HCT116 (cell line): ENCODE measurements around the gene RAPGEF2. TPM values are rescaled to one million over a fixed set of nuclear protein-coding genes. Genes with fewer than 3 reads are reported as not detected.

Experiments used
- ATAC-seq: fragments of 200-7000 bp; cut with Tn5 transposase; 2 replicates; pipeline ENCODE4 v1.9.1; 2020; ENCODE audit warnings: mild to moderate bottlenecking, moderate library complexity
- BruUV-seq: library from RNA; stranded (reverse); fragments of 400-500 nt; replicated peaks from 2 replicates; lab custom pipeline; 2021; lab: Mats Ljungman, UMichigan
- CTCF ChIA-PET: fragments of 300-600 bp; sonication (Branson Sonifier 250); formaldehyde crosslinking; loops from one replicate; lab custom pipeline; 2021; ENCODE audit warnings: antibody characterized with exemption; lab: Charles Lee
- POLR2A ChIA-PET: fragments of 300-600, 350-600 bp; sonication (Branson Sonifier 250); formaldehyde crosslinking; loops from one replicate; lab custom pipeline; 2021; ENCODE audit warnings: antibody characterized with exemption; lab: Charles Lee
- RAD21 ChIA-PET, 2 experiments: fragments of 300-600 bp; sonication (Branson Sonifier 250); formaldehyde crosslinking; loops; one replicate each; lab custom pipeline; 2023; ENCODE audit warnings: low total read pairs in 2 of 2; ENCODE audit not compliant: uncharacterized antibody in 2 of 2, unreplicated experiment in 2 of 2, low non-redundant PET in 1 of 2; lab: Charles Lee
- DNase-seq: peaks from one replicate; pipeline ENCODE4 v3.0.0-alpha.2; 2010; ENCODE audit warnings: low read depth, low spot score
- H2AFZ ChIP-seq: fragments of 200-600 bp; shearing (Covaris generic), sonication (generic); 2 replicates; pipeline ENCODE4 v1.6.1; 2017; ENCODE audit warnings: low read depth, mixed run types, mixed read lengths, antibody characterized with exemption, low read length; ENCODE audit not compliant: poor library complexity, severe bottlenecking
- H3K27ac ChIP-seq: 2 replicates; pipeline ENCODE4 v1.5.1; 2012; ENCODE audit warnings: low read depth, low read length
- H3K27me3 ChIP-seq: fragments of 200-600 bp; sonication (generic); 2 replicates; pipeline ENCODE4 v1.6.1; 2016; ENCODE audit warnings: mixed run types, low read length, mixed read lengths; ENCODE audit not compliant: insufficient read depth
- H3K36me3 ChIP-seq, 2 experiments: fragments of 200-500 bp in 1 of 2; fragments of 200-600 bp in 1 of 2; sonication (Bioruptor generic) in 1 of 2; sonication (generic) in 1 of 2; 2 replicates each; pipeline versions ENCODE4 v1.5.1 to v1.6.1; 2014 to 2016; ENCODE audit warnings: low read length in 2 of 2, inconsistent platforms in 1 of 2, mixed read lengths in 1 of 2, mixed run types in 1 of 2; ENCODE audit not compliant: insufficient read depth in 2 of 2, control insufficient read depth in 1 of 2
- H3K4me1 ChIP-seq, 2 experiments: fragments of 200-600 bp in 1 of 2; sonication (generic) in 1 of 2; 2 replicates each; pipeline versions ENCODE4 v1.5.1 to v1.6.1; 2012 to 2017; ENCODE audit warnings: low read length in 2 of 2, inconsistent platforms in 1 of 2, mild to moderate bottlenecking in 1 of 2, mixed read lengths in 1 of 2, mixed run types in 1 of 2, moderate library complexity in 1 of 2; ENCODE audit not compliant: insufficient read depth in 2 of 2, control insufficient read depth in 1 of 2
- H3K4me2 ChIP-seq: fragments of 200-600 bp; sonication (generic); 2 replicates; pipeline ENCODE4 v1.6.1; 2017; ENCODE audit warnings: mixed run types, low read length, mixed read lengths
- H3K4me3 ChIP-seq, 2 experiments: fragments of 200-600 bp in 1 of 2; sonication (generic) in 1 of 2; replicated peaks in 1 of 2; 2 replicates each; pipeline ENCODE4 v1.5.1; 2011 to 2016; ENCODE audit warnings: low read length in 2 of 2, control low read depth in 1 of 2, low read depth in 1 of 2, mild to moderate bottlenecking in 1 of 2, mixed read lengths in 1 of 2, mixed run types in 1 of 2
- H3K79me2 ChIP-seq: fragments of 200-600 bp; sonication (generic); 2 replicates; pipeline ENCODE4 v1.6.1; 2017; ENCODE audit warnings: mild to moderate bottlenecking, mixed run types, low read length, moderate library complexity, mixed read lengths; ENCODE audit not compliant: insufficient read depth
- H3K9ac ChIP-seq: fragments of 200-600 bp; sonication (generic); 2 replicates; pipeline ENCODE4 v1.6.1; 2016; ENCODE audit warnings: low read length, mixed read lengths
- H3K9me2 ChIP-seq: fragments of 200-600 bp; sonication (generic), shearing (Covaris generic); 2 replicates; pipeline ENCODE4 v1.6.1; 2017; ENCODE audit warnings: mixed run types, mild to moderate bottlenecking, moderate library complexity; ENCODE audit not compliant: insufficient read depth
- H3K9me3 ChIP-seq, 2 experiments: fragments of 200-500 bp in 1 of 2; fragments of 200-600 bp in 1 of 2; sonication (Bioruptor generic) in 1 of 2; sonication (generic) in 1 of 2; 2 replicates each; pipeline ENCODE4 v1.6.1; 2014 to 2017; ENCODE audit warnings: low read length in 2 of 2, mixed read lengths in 2 of 2, inconsistent platforms in 1 of 2, low read depth in 1 of 2, mild to moderate bottlenecking in 1 of 2, mixed run types in 1 of 2, moderate library complexity in 1 of 2; ENCODE audit not compliant: control insufficient read depth in 1 of 2, insufficient read depth in 1 of 2
- H4K20me1 ChIP-seq: fragments of 200-600 bp; sonication (generic), shearing (Covaris generic); 2 replicates; pipeline ENCODE4 v1.6.1; 2017; ENCODE audit warnings: mixed run types, mild to moderate bottlenecking, moderate library complexity; ENCODE audit not compliant: insufficient read depth
- CEBPB ChIP-seq: IDR thresholded peaks from 2 replicates; pipeline ENCODE4 v1.6.1; 2012; ENCODE audit warnings: low read depth
- CTCF ChIP-seq, 3 experiments: fragments of 200-600 bp in 1 of 3; sonication (generic) in 1 of 3; IDR thresholded peaks in 2 of 3; conservative IDR thresholded peaks in 1 of 3; 2 replicates each; pipeline ENCODE4 v1.5.1; 2012 to 2017; ENCODE audit warnings: low read depth in 2 of 3, low read length in 2 of 3, antibody characterized with exemption in 1 of 3, borderline replicate concordance in 1 of 3, control low read depth in 1 of 3, mild to moderate bottlenecking in 1 of 3, mixed read lengths in 1 of 3, mixed run types in 1 of 3, moderate library complexity in 1 of 3; ENCODE audit not compliant: insufficient read depth in 1 of 3
- EGR1 ChIP-seq: IDR thresholded peaks from 2 replicates; pipeline ENCODE4 v1.6.1; 2012; ENCODE audit warnings: low read depth
- ELF1 ChIP-seq: IDR thresholded peaks from 2 replicates; pipeline ENCODE4 v1.6.1; 2012; ENCODE audit warnings: low read depth, borderline replicate concordance
- EZH2 ChIP-seq: fragments of 200-600 bp; sonication (generic); IDR thresholded peaks from 2 replicates; pipeline ENCODE4 v1.6.1; 2017; ENCODE audit warnings: antibody characterized with exemption, mixed run types
- EZH2phosphoT487 ChIP-seq: fragments of 200-600 bp; IDR thresholded peaks from 2 replicates; pipeline ENCODE4 v1.6.1; 2018; ENCODE audit warnings: antibody characterized with exemption, borderline replicate concordance
- JUND ChIP-seq: IDR thresholded peaks from 2 replicates; pipeline ENCODE4 v1.6.1; 2012
- MAX ChIP-seq: IDR thresholded peaks from 2 replicates; pipeline ENCODE4 v1.6.1; 2012
- POLR2A ChIP-seq: IDR thresholded peaks from 2 replicates; pipeline ENCODE4 v1.7.0; 2011; ENCODE audit warnings: borderline replicate concordance; ENCODE audit not compliant: insufficient read depth, insufficient read length; ENCODE audit errors: extremely low read depth
- POLR2AphosphoS5 ChIP-seq: IDR thresholded peaks from 2 replicates; pipeline ENCODE4 v1.6.1; 2011; ENCODE audit warnings: mild to moderate bottlenecking, low read depth, low read length, moderate library complexity
- RAD21 ChIP-seq: IDR thresholded peaks from 2 replicates; pipeline ENCODE4 v1.6.1; 2012; ENCODE audit warnings: low read depth, mild to moderate bottlenecking
- SIN3A ChIP-seq: IDR thresholded peaks from 2 replicates; pipeline ENCODE4 v1.6.1; 2012; ENCODE audit warnings: low read depth
- SP1 ChIP-seq: IDR thresholded peaks from 2 replicates; pipeline ENCODE4 v1.6.1; 2012; ENCODE audit warnings: low read depth
- SRF ChIP-seq: IDR thresholded peaks from 2 replicates; pipeline ENCODE4 v1.6.1; 2012; ENCODE audit warnings: low read depth
- TCF7L2 ChIP-seq: IDR thresholded peaks from 2 replicates; pipeline ENCODE4 v1.7.0; 2011; ENCODE audit warnings: borderline replicate concordance, inconsistent platforms; ENCODE audit not compliant: insufficient read depth, insufficient read length; ENCODE audit errors: extremely low read depth
- YY1 ChIP-seq: IDR thresholded peaks from 2 replicates; pipeline ENCODE4 v1.6.1; 2011; ENCODE audit warnings: low read length, low read depth, moderate library complexity, mild to moderate bottlenecking; ENCODE audit not compliant: insufficient replicate concordance; ENCODE audit errors: extremely low read depth
- ZBTB33 ChIP-seq: IDR thresholded peaks from 2 replicates; pipeline ENCODE4 v1.6.1; 2011; ENCODE audit warnings: mild to moderate bottlenecking, low read length, moderate library complexity; ENCODE audit not compliant: insufficient replicate concordance; ENCODE audit errors: extremely low read depth
- ZFX ChIP-seq: fragments of 450-650 bp; IDR thresholded peaks from 2 replicates; pipeline ENCODE4 v1.6.1; 2017
- intact Hi-C: fragments of 100-400 bp; cut with micrococcal nuclease; formaldehyde crosslinking; loops from 2 replicates; pipeline ENCODE4 v1.10.0; 2022
- total RNA-seq: library from RNA; stranded (reverse); gene quantifications from one replicate; pipeline ENCODE4 v1.2.1, GENCODE V29; 2021; ENCODE audit not compliant: unreplicated experiment

The RAPGEF2 gene
- total RNA-seq, 1 experiment from 2014 or later, result 21.2 TPM

- Histone ChIP-seq H3K9me2 (no peaks in the 10 kb centered on the region), H3K36me3 (no peaks in the 10 kb centered on the region), H3K9ac (no peak overlapping the region), H3K9me3 (no peaks in the 10 kb centered on the region), H2AFZ (no peak overlapping the region), H3K4me2 (no peak overlapping the region), H3K27ac (no peak overlapping the region), H3K79me2 (peaks cover 8% of the 10 kb centered on the region; the same call in 1 of the 2 replicates), H3K4me3 (no peak overlapping the region), H4K20me1 (no peaks in the 10 kb centered on the region), H3K4me1 (0 out of 4 replicates have a peak, but pooled peaks cover 0 to 4% of the 10 kb centered on the region in 2 experiments), H3K27me3 (no peaks in the 10 kb centered on the region)
- no peak for DNase-seq
- ChIA-PET CTCF (no interaction called here), RAD21 (no interaction called here), POLR2A (no interaction called here)
- intact Hi-C loops, result no loop called here
- BruUV-seq, result no TSS peak
- ATAC-seq, result no peak
- TF ChIP-seq CEBPB (no peak), MAX (no peak), POLR2AphosphoS5 (no peak), ZFX (no peak), POLR2A (no peak), ELF1 (no peak)
Measured at GRCh38 chr4:159117968-159118367, 15.1 kb downstream of the RAPGEF2 start.

GRCh38 chr4:159121371-159121770, 18.5 kb downstream of the RAPGEF2 start:
- POLR2A ChIA-PET, result no interaction called here
- peaks cover 8% of the 10 kb centered on the region; the same call in 1 of the 2 replicates for H3K79me2 ChIP-seq

More at GRCh38 chr4:159121371-159121770, 18.5 kb downstream of the RAPGEF2 start:
- Histone ChIP-seq H3K9ac (no peak overlapping the region), H3K4me1 (0 out of 4 replicates have a peak, but pooled peaks cover 0 to 4% of the 10 kb centered on the region in 2 experiments), H3K4me3 (no peak overlapping the region), H2AFZ (no peak overlapping the region), H4K20me1 (no peaks in the 10 kb centered on the region)
- DNase-seq, result no peak
- CTCF ChIA-PET, result interaction anchor here (1.0 kb wide), 1 partner anchor 10 kb away, joined by 3 read pairs; no protein-coding TSS in a partner anchor
- TF ChIP-seq TCF7L2 (no peak), RAD21 (no peak), EGR1 (no peak), SIN3A (no peak), CTCF (IDR thresholded peaks at IDR 0.05 in 2 of 3, conservative IDR thresholded peaks at IDR 0.05 in 1 of 3; ENCODE audit: borderline replicate concordance in 1 of 3, insufficient read depth in 1 of 3, low read depth in 2 of 3, low read length in 2 of 3) (no peak), SP1 (no peak), EZH2 (no peak), YY1 (no peak), ZBTB33 (no peak), EZH2phosphoT487 (no peak), SRF (no peak), JUND (no peak)
- TF ChIP-seq, all 23 proteins: peak for 0
- ATAC-seq, result no peak
- Histone ChIP-seq H3K36me3 (no peaks in the 10 kb centered on the region), H3K4me2 (no peak overlapping the region), H3K9me3 (no peaks in the 10 kb centered on the region), H3K27ac (no peak overlapping the region), H3K27me3 (no peaks in the 10 kb centered on the region), H3K9me2 (no peaks in the 10 kb centered on the region)
- RAD21 ChIA-PET, result no interaction called here
- BruUV-seq, result no TSS peak
- intact Hi-C loops, result no loop called here
